Vein endothelial cell (primary cell): Measurements from ENCODE around the gene SLC29A3. TPM values are rescaled to one million over a fixed set of nuclear protein-coding genes. Genes with fewer than 3 reads are reported as not detected.

ENCODE experiments used
- total RNA-seq: library from RNA; depleted of rRNA; stranded (reverse); fragments of >200 nt; gene quantifications from 2 replicates; pipeline ENCODE4 v1.2.3, GENCODE V29; 2012

Gene SLC29A3
- 3.3 and 3.4 TPM in 2 replicates for total RNA-seq

GRCh38 chr10:71319042-71319799, at the start of gene SLC29A3:
TSS of gene SLC29A3 (plus strand) at chr10:71319259. CDS start at chr10:71319310, 51 bp downstream.

GRCh38 chr10:71396711-71397295, 77.7 kb downstream of the SLC29A3 start, which contains the start of gene CDH23:
TSS of gene CDH23 (plus strand) at chr10:71396920. CDS start at chr10:71439832, 42,912 bp downstream.

Other genes with a start within 250 kb of the SLC29A3 start
- gene UNC5B, start 106.7 kb upstream of the SLC29A3 start, total RNA-seq = 9.8 and 14.0 TPM in 2 replicates
- under 0.01 TPM in 1 of 2 replicates, not detected in the other for gene CDH23, start 77.7 kb downstream of the SLC29A3 start, total RNA-seq